Inflammatory macrophage (primary cell): ENCODE data around the gene GPATCH3.
"Not testable (repeated sequence)": the region's sequence is repeated elsewhere in the genome, so short reads cannot be mapped to it uniquely, and the experiment has no call there.

Source experiments
- DNase-seq, 2 donors: peaks; one replicate each; pipeline ENCODE4 v3.0.0-alpha.2; 2020 to 2022

GPATCH3 gene

GRCh38 chr1:26862781-26863684 lies 37.2 kb downstream of the GPATCH3 start, which contains the start of gene SFN:
TSS of gene SFN (plus strand) at chr1:26863149. CDS start at chr1:26863213, 64 bp downstream.
- DNase-seq = no peak

GRCh38 chr1:26861889-26862378 lies 38.3 kb downstream of the GPATCH3 start:
- no peak for DNase-seq

- no peak for DNase-seq
Measured at GRCh38 chr1:26861286-26861701, 39.0 kb downstream of the GPATCH3 start.

- DNase-seq = no peak
Measured at GRCh38 chr1:26858891-26859640, 41.2 kb downstream of the GPATCH3 start.

- no peak for DNase-seq
Measured at GRCh38 chr1:26858160-26858559, 42.1 kb downstream of the GPATCH3 start.

- no peak for DNase-seq
Measured at GRCh38 chr1:26857473-26858060, 42.7 kb downstream of the GPATCH3 start.

- DNase-seq = no peak
Measured at GRCh38 chr1:26856604-26857469, 43.4 kb downstream of the GPATCH3 start.

- DNase-seq = no peak
Measured at GRCh38 chr1:26856181-26856580, 44.1 kb downstream of the GPATCH3 start.

- no peak for DNase-seq
Measured at GRCh38 chr1:26855636-26856035, 44.6 kb downstream of the GPATCH3 start.

GRCh38 chr1:26854906-26855305 lies 45.4 kb downstream of the GPATCH3 start:
- DNase-seq = no peak

GRCh38 chr1:26853600-26853999 lies 46.7 kb downstream of the GPATCH3 start:
- no peak for DNase-seq

GRCh38 chr1:26853156-26853555 lies 47.1 kb downstream of the GPATCH3 start:
- peak; percentile 74 to 85 for DNase-seq

- DNase-seq = no peak
Measured at GRCh38 chr1:26852701-26853100, 47.6 kb downstream of the GPATCH3 start.

- DNase-seq = no peak
Measured at GRCh38 chr1:26851106-26851684, 49.1 kb downstream of the GPATCH3 start.

GRCh38 chr1:26848941-26849774 lies 51.1 kb downstream of the GPATCH3 start:
- no peak for DNase-seq

GRCh38 chr1:26848499-26848898 lies 51.8 kb downstream of the GPATCH3 start:
- DNase-seq = no peak

GRCh38 chr1:26847826-26848225 lies 52.4 kb downstream of the GPATCH3 start:
- DNase-seq = not testable (repeated sequence)

GRCh38 chr1:26844424-26845196 lies 55.7 kb downstream of the GPATCH3 start:
- DNase-seq = no peak
